ENCODE results near the gene NEMP2.

DNA sequence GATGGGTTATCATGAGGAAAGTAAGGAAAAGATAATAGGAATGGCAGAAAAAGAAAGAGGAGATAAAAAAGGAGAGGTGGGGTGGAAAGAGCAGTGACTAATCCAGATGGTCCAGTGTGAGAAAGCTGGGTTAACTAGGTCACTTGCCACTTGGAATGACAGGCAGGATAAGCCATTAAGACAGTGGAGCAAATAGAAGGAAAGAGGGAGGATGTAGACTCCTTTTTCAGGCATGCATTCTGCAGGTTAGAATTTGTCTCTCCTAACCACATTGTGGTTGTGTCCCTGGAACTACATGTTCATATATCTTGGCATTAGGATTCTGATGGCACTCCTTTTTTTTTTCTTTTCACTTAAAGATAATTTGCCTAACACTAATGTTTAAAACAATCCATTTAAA lies 13.4 kb upstream of the NEMP2 start:
- TF ChIP-seq EZH2 (IDR thresholded peaks at IDR 0.05; ENCODE audit: borderline replicate concordance, low read length), result no peak
- TF ChIP-seq CTCF (conservative IDR thresholded peaks at IDR 0.05 in 1 of 2, IDR thresholded peaks at IDR 0.05 in 1 of 2; ENCODE audit: extremely low read depth in 1 of 2, insufficient read depth in 1 of 2, low read depth in 1 of 2, low read length in 2 of 2), result no peak
